Astrocyte (in vitro differentiated cells and primary cell): ENCODE data around the gene ECE1. TPM values are rescaled to one million over a fixed set of nuclear protein-coding genes. Genes with fewer than 3 reads are reported as not detected.

Experiments
- DNase-seq: peaks from one replicate; pipeline ENCODE4 v3.0.0-alpha.2; 2010; ENCODE audit warnings: low read depth
- FAIRE-seq: peaks from 2 replicates; lab custom pipeline; 2011; peaks lifted over from hg19 to GRCh38; lab: Jason Lieb, UNC
- H2AFZ ChIP-seq: 2 replicates; pipeline ENCODE4 v1.6.0; 2012; ENCODE audit warnings: low read depth, low read length, inconsistent platforms
- H3K27ac ChIP-seq: 2 replicates; pipeline ENCODE4 v1.5.1; 2011; ENCODE audit warnings: low read depth, low read length, inconsistent platforms
- H3K27me3 ChIP-seq: 2 replicates; pipeline ENCODE4 v1.6.0; 2011; ENCODE audit warnings: low read length, inconsistent platforms; ENCODE audit not compliant: insufficient read depth
- H3K36me3 ChIP-seq: 2 replicates; pipeline ENCODE4 v1.5.1; 2011; ENCODE audit warnings: low read length, inconsistent platforms; ENCODE audit not compliant: insufficient read depth
- H3K4me1 ChIP-seq: 2 replicates; pipeline ENCODE4 v1.5.1; 2011; ENCODE audit warnings: low read length, inconsistent platforms; ENCODE audit not compliant: insufficient read depth
- H3K4me2 ChIP-seq: 2 replicates; pipeline ENCODE4 v1.6.0; 2012; ENCODE audit warnings: low read length, inconsistent platforms
- H3K4me3 ChIP-seq: 2 replicates; pipeline ENCODE4 v1.5.1; 2011; ENCODE audit warnings: low read depth, mild to moderate bottlenecking, low read length, inconsistent platforms; ENCODE audit not compliant: insufficient read depth
- H3K79me2 ChIP-seq: 2 replicates; pipeline ENCODE4 v1.6.0; 2012; ENCODE audit warnings: mild to moderate bottlenecking, low read length, inconsistent platforms; ENCODE audit not compliant: insufficient read depth
- H3K9ac ChIP-seq: 2 replicates; pipeline ENCODE4 v1.6.0; 2012; ENCODE audit warnings: mild to moderate bottlenecking, low read length, inconsistent platforms
- H3K9me3 ChIP-seq: 2 replicates; pipeline ENCODE4 v1.5.1; 2012; ENCODE audit warnings: low read depth, mild to moderate bottlenecking, low read length, inconsistent platforms; ENCODE audit not compliant: insufficient read depth
- H4K20me1 ChIP-seq: 2 replicates; pipeline ENCODE4 v1.6.0; 2012; ENCODE audit warnings: low read length, inconsistent platforms; ENCODE audit not compliant: insufficient read depth
- H3K27ac Mint-ChIP-seq: one replicate; pipeline ENCODE4 v1.8.0; 2021; ENCODE audit warnings: mild to moderate bottlenecking, mixed read lengths; ENCODE audit not compliant: unreplicated experiment
- H3K27me3 Mint-ChIP-seq: one replicate; pipeline ENCODE4 v1.8.0; 2021; ENCODE audit warnings: low read depth, mixed read lengths; ENCODE audit not compliant: unreplicated experiment
- H3K36me3 Mint-ChIP-seq: one replicate; pipeline ENCODE4 v1.8.0; 2021; ENCODE audit warnings: low read depth, mixed read lengths; ENCODE audit not compliant: unreplicated experiment
- H3K4me1 Mint-ChIP-seq: one replicate; pipeline ENCODE4 v1.8.0; 2021; ENCODE audit warnings: low read depth, mixed read lengths; ENCODE audit not compliant: unreplicated experiment
- H3K4me3 Mint-ChIP-seq: one replicate; pipeline ENCODE4 v1.8.0; 2021; ENCODE audit warnings: mild to moderate bottlenecking, moderate library complexity, mixed read lengths; ENCODE audit not compliant: unreplicated experiment
- H3K9me3 Mint-ChIP-seq: one replicate; pipeline ENCODE4 v1.8.0; 2021; ENCODE audit warnings: mild to moderate bottlenecking, mixed read lengths; ENCODE audit not compliant: unreplicated experiment
- CTCF ChIP-seq: IDR thresholded peaks from 2 replicates; pipeline ENCODE4 v1.5.1; 2011; ENCODE audit warnings: low read depth, mild to moderate bottlenecking, inconsistent platforms, low read length, moderate library complexity; ENCODE audit not compliant: insufficient read depth
- EZH2 ChIP-seq: IDR thresholded peaks from 2 replicates; pipeline ENCODE4 v1.6.1; 2012; ENCODE audit warnings: mild to moderate bottlenecking, low read length, inconsistent platforms; ENCODE audit not compliant: insufficient read depth
- total RNA-seq: library from RNA; stranded (reverse); gene quantifications from 2 replicates; pipeline ENCODE4 v1.2.1, GENCODE V29; 2021

Gene ECE1
- total RNA-seq, 1 donor from 2014 or later, result 172 TPM

GRCh38 chr1:21293537-21294265, 3.4 kb upstream of the ECE1 start:
- DNase-seq, result no peak
- H3K36me3 ChIP-seq, result no peaks in the 10 kb centered on the region
- Mint-ChIP-seq H3K27me3 (no peaks in the 10 kb centered on the region), H3K9me3 (no peaks in the 10 kb centered on the region), H3K4me3 (no peak overlapping the region), H3K36me3 (peaks cover 5% of the 10 kb centered on the region), H3K27ac (no peak overlapping the region), H3K4me1 (peaks cover 20% of the 10 kb centered on the region)
- no peak overlapping the region for H3K27ac ChIP-seq
- H3K4me3 ChIP-seq, result no peak overlapping the region
- peak overlapping the region; percentile 26 for H3K4me2 ChIP-seq
- H3K27me3 ChIP-seq, result no peaks in the 10 kb centered on the region
- TF ChIP-seq EZH2 (no peak), CTCF (no peak)
- H2AFZ ChIP-seq, result no peak overlapping the region
- H4K20me1 ChIP-seq, result peaks cover 12% of the 10 kb centered on the region
- no peak overlapping the region for H3K9ac ChIP-seq
- no peak for FAIRE-seq
- H3K4me1 ChIP-seq, result peaks cover 34% of the 10 kb centered on the region
- H3K79me2 ChIP-seq, result peaks cover 56% of the 10 kb centered on the region
- no peaks in the 10 kb centered on the region for H3K9me3 ChIP-seq

- Histone ChIP-seq H3K36me3 (no peaks in the 10 kb centered on the region), H3K27me3 (no peaks in the 10 kb centered on the region), H4K20me1 (peaks cover 7% of the 10 kb centered on the region), H3K9ac (no peak overlapping the region), H3K4me2 (no peak overlapping the region), H3K27ac (no peak overlapping the region), H3K79me2 (peaks cover 56% of the 10 kb centered on the region), H2AFZ (no peak overlapping the region), H3K4me1 (peaks cover 34% of the 10 kb centered on the region), H3K4me3 (no peak overlapping the region), H3K9me3 (no peaks in the 10 kb centered on the region)
- Mint-ChIP-seq H3K27ac (no peak overlapping the region), H3K36me3 (peaks cover 3% of the 10 kb centered on the region), H3K27me3 (no peaks in the 10 kb centered on the region), H3K9me3 (no peaks in the 10 kb centered on the region), H3K4me3 (no peak overlapping the region), H3K4me1 (peaks cover 20% of the 10 kb centered on the region)
- DNase-seq, result no peak
- no peak for FAIRE-seq
- TF ChIP-seq CTCF (no peak), EZH2 (no peak)
These were observed 2.8 kb upstream of the ECE1 start for GRCh38 chr1:21292984-21293536.

GRCh38 chr1:21292503-21292983, 2.3 kb upstream of the ECE1 start:
- Histone ChIP-seq H3K27ac (no peak overlapping the region), H3K9ac (no peak overlapping the region), H3K27me3 (no peaks in the 10 kb centered on the region), H3K4me2 (no peak overlapping the region), H4K20me1 (peaks cover 7% of the 10 kb centered on the region), H3K79me2 (peaks cover 57% of the 10 kb centered on the region), H3K9me3 (no peaks in the 10 kb centered on the region), H3K36me3 (no peaks in the 10 kb centered on the region), H3K4me3 (no peak overlapping the region), H3K4me1 (peaks cover 34% of the 10 kb centered on the region), H2AFZ (no peak overlapping the region)
- TF ChIP-seq EZH2, result no peak
- TF ChIP-seq CTCF, result no peak
- Mint-ChIP-seq H3K9me3 (no peaks in the 10 kb centered on the region), H3K27ac (no peak overlapping the region), H3K4me3 (no peak overlapping the region), H3K4me1 (peaks cover 20% of the 10 kb centered on the region), H3K27me3 (no peaks in the 10 kb centered on the region), H3K36me3 (no peaks in the 10 kb centered on the region)
- DNase-seq, result no peak
- FAIRE-seq, result no peak
